NCI-H128 (cell line): ENCODE data around the gene OTUD6A.

Source experiments
- DNase-seq: peaks from one replicate; lab custom pipeline; 2025; ENCODE audit not compliant: unreplicated experiment; lab: John Stamatoyannopoulos, UW

OTUD6A gene, protein sequence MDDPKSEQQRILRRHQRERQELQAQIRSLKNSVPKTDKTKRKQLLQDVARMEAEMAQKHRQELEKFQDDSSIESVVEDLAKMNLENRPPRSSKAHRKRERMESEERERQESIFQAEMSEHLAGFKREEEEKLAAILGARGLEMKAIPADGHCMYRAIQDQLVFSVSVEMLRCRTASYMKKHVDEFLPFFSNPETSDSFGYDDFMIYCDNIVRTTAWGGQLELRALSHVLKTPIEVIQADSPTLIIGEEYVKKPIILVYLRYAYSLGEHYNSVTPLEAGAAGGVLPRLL

DNA sequence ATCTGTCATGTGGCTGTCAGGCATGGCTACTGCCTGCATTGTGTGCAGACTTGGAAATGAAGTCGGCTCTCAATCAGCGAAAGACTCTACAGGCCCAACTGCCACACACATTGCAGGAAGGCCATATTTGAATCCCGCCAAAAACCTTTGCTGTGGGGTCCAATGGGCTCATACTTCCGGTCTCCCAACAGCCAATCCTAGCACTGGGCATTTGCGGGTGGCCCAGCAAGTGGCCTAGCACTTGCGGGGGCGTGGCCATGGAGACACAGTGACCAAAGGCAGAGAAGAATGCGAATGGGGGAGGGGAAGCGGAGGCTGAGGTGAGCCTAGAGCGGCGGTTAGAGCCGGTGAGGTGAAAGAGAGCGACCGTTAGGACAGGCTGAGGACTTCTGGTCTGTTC is at the start of gene OTUD6A:
Gene OTUD6A (plus strand): TSS at position 382 of the 400 bp plus-strand sequence. CDS start 68 bp downstream, outside the sequence.
- no peak for DNase-seq

DNA sequence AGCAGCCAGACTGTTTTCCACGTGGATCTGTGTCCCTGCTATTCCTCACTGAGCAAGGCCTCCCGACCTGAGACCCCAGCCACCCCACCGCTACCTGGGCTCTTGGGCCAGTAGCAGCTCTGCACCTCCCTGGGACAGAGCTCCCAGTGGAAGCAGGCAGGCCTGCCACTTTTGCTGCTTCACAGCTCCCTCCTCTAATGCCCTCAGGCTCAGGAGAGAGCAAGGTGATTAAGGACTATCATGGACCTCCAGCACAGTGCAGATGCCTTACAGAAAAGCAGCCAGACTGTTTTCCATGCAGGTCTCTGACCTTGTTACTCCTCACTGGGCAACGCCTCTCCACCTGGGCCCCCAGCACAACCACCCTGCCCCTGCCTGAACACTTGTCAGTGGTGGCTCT is 49.5 kb upstream of the OTUD6A start:
- no peak for DNase-seq

DNA sequence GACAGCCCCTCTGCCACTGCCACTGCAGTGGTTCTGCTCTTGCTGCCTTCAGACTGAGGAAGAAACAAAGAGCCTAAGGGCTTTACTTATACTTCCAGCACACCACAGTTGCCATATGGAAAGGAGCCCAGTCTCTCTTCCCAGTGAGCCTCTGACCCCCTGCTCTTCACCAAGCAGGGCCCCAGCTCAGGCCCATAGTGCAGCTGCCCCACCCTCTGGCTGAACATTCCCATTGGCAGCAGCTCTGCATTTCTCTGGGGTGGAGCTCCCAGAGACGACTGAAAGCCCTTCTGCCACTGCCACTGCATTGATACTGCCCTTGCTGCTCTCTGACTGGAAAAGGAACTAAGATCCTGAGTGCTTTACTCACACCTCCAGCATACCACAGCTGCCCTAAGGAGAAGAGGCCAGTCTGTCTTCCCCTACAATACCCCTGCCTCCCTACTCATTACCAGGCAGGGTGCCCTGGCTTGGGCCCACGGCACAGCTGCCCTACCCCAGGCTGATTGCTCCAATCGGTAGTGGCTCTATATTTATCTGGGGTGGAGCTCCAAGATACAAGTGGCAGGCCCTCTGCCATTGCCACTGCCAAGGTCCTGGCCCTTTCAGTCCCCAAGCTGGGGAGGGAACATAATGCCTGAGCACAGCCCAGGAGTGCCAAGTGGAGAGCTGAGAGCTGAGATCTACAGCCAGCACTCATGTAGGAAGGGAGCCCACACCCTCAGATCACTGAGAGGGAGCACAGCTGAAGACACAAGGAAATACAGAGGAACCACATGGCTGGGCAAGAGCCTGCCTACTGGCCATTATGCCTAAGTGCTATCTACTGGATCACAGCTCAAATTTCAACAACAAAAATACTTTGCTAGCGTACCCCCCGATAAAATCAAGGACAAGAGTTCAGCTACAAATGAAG is 48.5 kb upstream of the OTUD6A start:
- no peak for DNase-seq

DNA sequence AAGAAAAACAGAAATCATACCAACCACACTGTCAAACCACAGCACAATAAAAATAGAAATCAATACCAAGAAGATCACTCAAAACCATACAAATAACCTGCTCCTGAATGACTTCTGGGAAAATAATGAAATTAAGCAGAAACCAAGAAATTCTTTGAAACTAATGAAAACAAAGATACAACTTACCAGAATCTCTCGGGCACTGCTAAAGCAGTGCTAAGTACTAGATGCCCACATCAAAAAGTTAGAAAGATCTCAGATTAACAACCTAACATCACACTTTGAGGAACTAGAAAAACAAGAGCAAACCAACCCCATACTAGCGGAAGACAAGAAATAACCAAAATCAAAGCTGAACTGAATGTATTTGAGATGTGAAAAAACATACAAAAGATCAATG is 45.7 kb upstream of the OTUD6A start:
- no peak for DNase-seq

DNA sequence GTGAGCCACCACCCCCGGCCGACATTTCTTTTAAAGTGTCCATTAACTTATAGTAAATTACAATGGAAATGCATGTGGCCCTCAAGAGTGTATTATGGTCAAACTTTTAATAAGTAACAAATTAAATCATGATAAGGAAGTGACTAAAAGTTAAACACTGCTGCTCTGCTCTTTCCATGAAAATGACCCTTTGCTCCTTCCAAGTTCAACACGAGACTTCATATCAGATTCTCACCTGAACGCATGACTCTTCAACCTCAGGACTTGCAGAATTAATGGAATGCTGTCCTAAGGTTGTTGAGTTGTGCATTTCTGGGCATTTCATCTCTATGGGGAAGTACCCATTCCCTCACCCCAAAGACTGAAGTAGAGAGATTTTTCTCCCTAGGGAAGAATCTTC is 39.6 kb upstream of the OTUD6A start:
- DNase-seq: no peak

- no peak for DNase-seq
Observed at GRCh38 chrX:70025464-70025863, 36.8 kb upstream of the OTUD6A start.

DNA sequence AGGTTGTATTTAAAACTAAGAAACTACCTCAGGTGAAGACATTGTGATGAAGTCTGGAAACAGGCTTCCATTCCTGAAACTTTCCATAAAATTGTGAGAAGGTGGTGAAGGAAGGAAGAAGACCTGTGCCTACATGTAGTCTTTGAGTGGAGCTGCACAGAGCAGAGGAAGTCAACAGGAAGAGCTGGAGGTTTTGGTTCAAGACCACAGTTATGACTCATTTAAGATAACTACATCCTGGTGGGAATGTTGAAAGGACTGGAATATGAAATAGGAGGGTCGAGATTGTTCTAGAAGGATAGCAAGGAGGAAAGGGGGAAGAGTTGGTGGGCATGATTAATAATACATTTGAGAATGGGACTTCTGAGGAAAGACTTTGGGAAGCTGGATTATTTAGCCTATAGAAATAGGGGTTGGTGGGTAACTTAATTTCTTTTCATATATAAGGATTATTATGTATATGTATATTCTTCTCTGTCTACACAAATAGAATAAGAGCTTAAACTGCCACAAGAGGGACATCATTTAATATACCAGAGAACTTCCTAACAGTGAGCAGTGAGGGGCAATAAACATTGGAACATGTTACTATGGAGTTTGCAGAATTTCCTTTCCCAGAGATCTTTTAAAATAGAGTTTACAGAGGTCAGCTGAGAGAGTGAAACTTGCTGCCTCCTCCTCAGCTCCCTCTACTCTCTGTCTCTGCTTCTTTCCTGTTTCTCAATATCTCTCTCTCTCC is 36.0 kb upstream of the OTUD6A start:
- DNase-seq: no peak

DNA sequence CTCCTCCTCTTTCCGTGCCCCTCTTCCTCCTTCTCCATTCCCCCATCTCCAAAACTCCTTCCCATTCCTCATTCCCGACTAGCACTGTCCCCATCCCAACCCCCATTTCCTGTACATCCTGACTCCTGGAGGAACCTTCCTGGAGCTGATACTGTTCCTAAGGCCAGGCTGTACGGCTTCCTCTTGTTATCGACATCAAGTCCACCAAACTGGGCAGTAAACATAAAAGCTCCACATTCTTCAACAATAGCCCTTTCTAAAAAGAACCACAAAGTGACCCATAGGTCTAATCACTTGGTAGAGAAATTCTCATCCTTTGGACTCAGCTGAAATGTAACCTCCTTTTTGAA is 35.4 kb upstream of the OTUD6A start:
- no peak for DNase-seq

GRCh38 chrX:70029863-70030262 is 32.4 kb upstream of the OTUD6A start:
- DNase-seq: no peak

GRCh38 chrX:70030301-70030767 is 31.9 kb upstream of the OTUD6A start:
- DNase-seq: no peak

DNA sequence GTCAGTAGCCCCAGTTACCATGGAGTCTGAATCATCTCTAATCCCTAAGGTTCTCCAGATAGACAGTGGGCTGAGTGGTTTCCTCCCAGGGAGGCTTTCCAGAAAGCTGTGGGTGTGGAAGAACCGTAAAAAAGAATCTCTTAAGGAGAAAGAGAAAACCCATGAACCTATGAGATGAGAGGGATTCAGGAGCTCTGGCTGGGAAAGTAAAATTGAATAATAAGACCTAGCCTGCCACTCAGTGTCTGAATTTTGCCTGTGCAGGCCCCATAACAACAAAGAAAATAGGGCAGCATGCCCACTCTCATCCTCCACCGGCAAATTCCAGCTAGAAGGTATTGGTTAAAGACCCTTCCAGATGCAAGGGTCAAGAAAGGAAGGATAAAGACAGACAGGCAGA is 29.5 kb upstream of the OTUD6A start:
- DNase-seq: no peak

GRCh38 chrX:70033348-70034051 is 28.8 kb upstream of the OTUD6A start:
- DNase-seq: no peak

DNA sequence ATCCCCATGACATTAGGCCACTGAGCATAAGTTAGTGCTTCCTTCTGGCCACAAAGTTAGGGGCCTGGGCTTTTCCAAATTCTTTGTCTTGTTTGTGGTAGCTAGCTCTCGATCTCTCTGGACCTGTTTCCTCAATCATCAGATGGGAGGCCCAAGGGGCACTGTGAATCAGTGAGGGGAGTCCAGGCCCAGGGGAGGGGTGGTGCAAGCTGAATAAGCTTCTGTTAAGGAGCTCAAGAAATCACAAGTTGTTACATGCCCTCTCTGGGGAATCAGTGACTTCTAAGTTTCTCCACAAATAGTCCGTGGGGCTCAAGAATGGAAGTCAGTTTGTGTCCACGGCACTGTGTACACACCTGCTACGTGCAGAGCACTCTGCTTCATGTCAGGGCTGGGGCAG is 27.6 kb upstream of the OTUD6A start:
- no peak for DNase-seq

- DNase-seq: no peak
Observed at GRCh38 chrX:70038515-70038914, 23.7 kb upstream of the OTUD6A start.

DNA sequence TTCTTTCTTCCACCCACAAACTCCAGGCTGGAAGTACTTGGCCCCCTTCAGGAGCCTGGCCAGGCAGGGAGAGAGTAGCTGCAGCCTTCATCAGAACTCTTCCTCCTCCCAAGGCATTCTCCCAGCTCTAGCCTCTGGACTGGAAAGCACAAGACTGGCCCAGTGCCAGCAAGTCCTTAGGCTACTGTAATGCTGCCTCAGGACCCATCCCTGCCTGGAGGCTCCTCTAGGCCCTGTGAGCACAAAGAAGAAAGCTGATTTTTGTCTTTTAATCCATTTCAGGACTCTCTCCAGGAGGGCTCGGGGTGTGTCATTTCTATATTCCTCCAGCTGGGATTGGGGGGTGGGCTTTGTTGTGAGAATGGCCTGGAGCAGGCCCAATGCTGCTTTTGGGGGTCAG is 23.3 kb upstream of the OTUD6A start:
- DNase-seq: no peak

- DNase-seq: no peak
Observed at GRCh38 chrX:70039758-70040157, 22.5 kb upstream of the OTUD6A start.

GRCh38 chrX:70041993-70042392 is 20.3 kb upstream of the OTUD6A start:
- no peak for DNase-seq

DNA sequence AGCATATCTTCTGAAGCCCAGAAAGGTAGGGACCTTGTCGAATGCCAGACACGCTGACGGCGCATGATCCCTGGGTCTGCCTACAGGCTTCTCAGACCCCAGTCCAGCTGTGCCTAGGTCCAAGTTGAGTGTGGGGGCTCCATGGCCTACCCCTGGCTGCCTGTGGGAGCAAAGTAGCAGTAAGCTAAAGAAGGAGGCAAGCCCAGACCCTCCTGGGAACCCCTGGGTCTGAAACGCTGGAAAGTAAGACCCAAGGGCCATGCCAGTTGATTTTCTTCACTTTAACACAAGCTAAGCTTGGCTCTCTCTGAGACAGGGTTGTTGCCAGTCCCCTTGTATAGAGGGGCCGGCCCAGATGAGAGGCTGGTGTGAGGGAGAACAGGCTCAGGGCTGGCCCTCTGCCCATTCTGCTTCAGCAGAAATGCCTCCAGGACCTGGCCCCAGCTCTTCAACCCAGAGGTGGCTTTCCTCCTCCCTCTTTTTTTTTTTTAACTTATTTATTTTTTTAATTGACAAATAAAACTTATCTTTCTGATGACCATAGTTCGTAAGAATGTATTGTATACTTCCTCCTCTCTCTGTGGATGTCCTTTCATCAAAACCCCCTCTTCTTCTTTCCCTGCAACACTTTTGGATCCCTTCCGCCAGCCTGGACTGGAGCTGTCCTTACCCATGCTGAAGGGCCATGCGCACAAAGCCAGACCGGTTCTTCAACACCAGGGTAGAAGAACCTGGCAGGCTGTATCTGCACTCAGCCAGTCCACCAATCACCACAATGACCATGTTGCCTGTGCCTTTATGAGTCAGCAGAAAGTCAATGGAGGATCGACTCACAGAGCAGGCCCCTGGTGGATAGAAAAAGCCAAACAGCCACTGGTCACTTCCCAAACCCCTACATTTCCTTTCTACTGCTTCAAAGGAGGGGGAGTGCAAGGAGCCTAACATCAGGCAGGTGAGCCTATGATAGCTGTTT is 19.6 kb upstream of the OTUD6A start:
- DNase-seq: no peak

GRCh38 chrX:70043685-70044084 is 18.6 kb upstream of the OTUD6A start:
- no peak for DNase-seq
